Common myeloid progenitor, CD34-positive (primary cell): ENCODE data around the gene JAKMIP1.

Experiments used
- CTCF ChIA-PET: fragments of 350-600 bp; sonication (Branson Sonifier 250); formaldehyde crosslinking; loops from one replicate; lab custom pipeline; 2021; ENCODE audit warnings: antibody characterized with exemption; lab: Charles Lee
- POLR2A ChIA-PET: fragments of 350-600 bp; sonication (Branson Sonifier 250); formaldehyde crosslinking; loops from one replicate; lab custom pipeline; 2021; ENCODE audit warnings: antibody characterized with exemption; lab: Charles Lee
- DNase-seq, 3 donors: peaks; one replicate each; pipeline versions ENCODE4 v3.0.0 to v3.0.0-alpha.2; 2013
- H3K27ac ChIP-seq, 2 experiments: 1 replicate in 1 of 2; 2 replicates in 1 of 2; pipeline ENCODE4 v1.7.0; 2013; ENCODE audit warnings: inconsistent platforms in 2 of 2, low read length in 2 of 2, mild to moderate bottlenecking in 2 of 2, low read depth in 1 of 2, moderate library complexity in 1 of 2; ENCODE audit not compliant: severe bottlenecking in 2 of 2, insufficient read depth in 1 of 2, poor library complexity in 1 of 2
- H3K27me3 ChIP-seq, 5 experiments: replicated peaks in 2 of 5; 1 replicate in 3 of 5; 2 replicates in 2 of 5; pipeline versions ENCODE4 v1.6.1 to v1.7.0; 2013; ENCODE audit warnings: low read length in 4 of 5, mild to moderate bottlenecking in 2 of 5, moderate library complexity in 2 of 5, inconsistent platforms in 1 of 5; ENCODE audit not compliant: insufficient read depth in 5 of 5, control insufficient read depth in 4 of 5
- H3K36me3 ChIP-seq, 4 experiments: 1 replicate in 2 of 4; 2 replicates in 2 of 4; pipeline versions ENCODE4 v1.6.1 to v1.7.0; 2013; ENCODE audit warnings: low read length in 3 of 4, control low read depth in 1 of 4, mild to moderate bottlenecking in 1 of 4; ENCODE audit not compliant: control insufficient read depth in 4 of 4, insufficient read depth in 4 of 4
- H3K4me1 ChIP-seq, 4 experiments: 1 replicate in 3 of 4; 2 replicates in 1 of 4; pipeline versions ENCODE4 v1.6.1 to v1.7.1; 2013; ENCODE audit warnings: low read length in 3 of 4, mild to moderate bottlenecking in 3 of 4, control low read depth in 1 of 4, inconsistent platforms in 1 of 4, moderate library complexity in 1 of 4; ENCODE audit not compliant: control insufficient read depth in 4 of 4, insufficient read depth in 4 of 4; ENCODE audit errors: control extremely low read depth in 1 of 4
- H3K4me3 ChIP-seq, 7 experiments: 1 replicate in 4 of 7; 2 replicates in 3 of 7; pipeline versions ENCODE4 v1.5.1 to v1.7.0; 2013; ENCODE audit warnings: mild to moderate bottlenecking in 7 of 7, low read length in 6 of 7, moderate library complexity in 6 of 7, inconsistent platforms in 2 of 7, low read depth in 2 of 7, control low read depth in 1 of 7; ENCODE audit not compliant: insufficient read depth in 4 of 7, control insufficient read depth in 1 of 7; ENCODE audit errors: extremely low read depth in 1 of 7
- H3K9me3 ChIP-seq, 5 experiments: 1 replicate in 4 of 5; 2 replicates in 1 of 5; pipeline versions ENCODE4 v1.6.1 to v1.7.1; 2013; ENCODE audit warnings: low read length in 4 of 5, mild to moderate bottlenecking in 2 of 5, inconsistent platforms in 1 of 5, low read depth in 1 of 5, moderate library complexity in 1 of 5; ENCODE audit not compliant: control insufficient read depth in 4 of 5, insufficient read depth in 2 of 5; ENCODE audit errors: control extremely low read depth in 1 of 5
- WGBS: methylation state at CpG from one replicate; pipeline ENCODE4 v1.1.5; 2013; ENCODE audit not compliant: insufficient coverage; 5-methylcytosine and 5-hydroxymethylcytosine counted together

The JAKMIP1 gene

DNA sequence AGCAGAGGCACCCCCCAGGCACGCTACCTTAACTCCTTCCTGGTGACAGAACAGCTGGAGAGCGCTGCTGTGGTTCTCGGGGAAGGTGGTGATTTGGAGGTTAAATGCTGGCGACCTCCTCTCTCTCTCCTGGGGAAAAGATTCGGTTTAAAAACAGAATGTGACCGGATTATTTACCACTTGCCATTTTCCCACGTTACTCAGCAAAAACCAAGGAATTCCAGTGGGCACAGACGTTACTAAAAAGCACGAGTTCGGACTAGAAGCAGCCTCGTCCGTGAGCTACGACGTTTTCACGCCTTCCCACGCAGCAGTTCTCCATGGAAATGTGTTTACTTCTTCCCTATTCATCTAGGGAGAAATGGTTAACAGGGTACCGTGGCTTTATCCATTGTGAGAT, 149.8 kb downstream of the JAKMIP1 start:
- Histone ChIP-seq H3K27me3 (peaks cover 0 to 43% (median 4%) of the 10 kb centered on the region in 5 experiments), H3K36me3 (no peaks in the 10 kb centered on the region), H3K27ac (no peak overlapping the region), H3K4me3 (no peak overlapping the region), H3K4me1 (no peaks in the 10 kb centered on the region), H3K9me3 (no peaks in the 10 kb centered on the region)
- 83% methylated on average over 17 of the region's 17 CpGs for WGBS
- no peak for DNase-seq
- ChIA-PET CTCF (no interaction called here), POLR2A (no interaction called here)

DNA sequence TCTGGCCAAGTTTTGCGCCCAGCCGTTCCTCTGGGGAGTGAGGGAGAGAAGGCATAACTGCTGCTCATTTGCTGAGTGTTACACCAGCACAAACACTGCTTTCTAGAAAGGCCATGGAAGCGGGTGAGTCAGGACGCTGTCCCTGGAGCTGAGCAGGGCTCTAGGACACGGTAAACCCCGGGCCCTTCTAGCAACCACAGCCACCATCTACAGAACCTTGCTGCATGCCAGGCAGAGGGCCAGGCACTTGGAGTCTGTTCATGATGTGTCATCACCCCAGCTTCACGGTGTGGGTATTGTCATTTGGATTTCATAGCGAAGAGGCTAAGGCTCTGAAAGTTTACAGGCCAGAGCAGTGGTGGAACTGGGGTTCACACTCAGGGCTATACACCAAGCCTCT, 150.4 kb downstream of the JAKMIP1 start:
- no peaks in the 10 kb centered on the region for H3K9me3 ChIP-seq
- no peaks in the 10 kb centered on the region for H3K36me3 ChIP-seq
- POLR2A ChIA-PET, result no interaction called here
- CTCF ChIA-PET, result no interaction called here
- 100% methylated on average over 2 of the region's 8 CpGs for WGBS
- H3K27ac ChIP-seq, result no peak overlapping the region
- peaks cover 0 to 43% (median 4%) of the 10 kb centered on the region in 5 experiments for H3K27me3 ChIP-seq
- H3K4me3 ChIP-seq, result no peak overlapping the region
- H3K4me1 ChIP-seq, result no peaks in the 10 kb centered on the region
- no peak for DNase-seq

DNA sequence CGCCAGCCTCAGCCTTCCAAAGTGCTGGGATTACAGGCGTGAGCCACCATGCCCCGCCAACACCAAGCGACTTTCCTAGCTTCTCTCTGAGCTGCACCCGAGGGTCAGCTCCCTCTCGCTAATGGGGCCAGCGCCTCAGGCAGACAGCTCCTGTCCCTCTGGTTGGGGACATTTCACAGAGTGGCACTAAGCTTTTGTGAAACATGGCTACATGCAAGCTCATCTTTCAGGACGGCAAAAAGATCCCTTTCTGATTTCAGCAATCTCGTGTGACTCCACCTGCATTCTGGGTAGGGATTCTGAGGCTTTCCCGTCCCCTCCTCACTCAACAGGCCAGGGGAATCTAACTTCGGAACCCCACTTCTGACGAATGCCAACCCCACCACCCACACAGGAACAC, 151.1 kb downstream of the JAKMIP1 start:
- H3K4me1 ChIP-seq, result peaks cover 0 to 6% (median 3%) of the 10 kb centered on the region in 4 experiments
- CTCF ChIA-PET, result no interaction called here
- no peak overlapping the region for H3K4me3 ChIP-seq
- POLR2A ChIA-PET, result no interaction called here
- H3K9me3 ChIP-seq, result no peaks in the 10 kb centered on the region
- H3K27ac ChIP-seq, result no peak overlapping the region
- H3K36me3 ChIP-seq, result no peaks in the 10 kb centered on the region
- H3K27me3 ChIP-seq, result peaks cover 0 to 43% (median 6%) of the 10 kb centered on the region in 5 experiments
- WGBS, result 99% methylated on average over 12 of the region's 12 CpGs
- DNase-seq, result no peak

DNA sequence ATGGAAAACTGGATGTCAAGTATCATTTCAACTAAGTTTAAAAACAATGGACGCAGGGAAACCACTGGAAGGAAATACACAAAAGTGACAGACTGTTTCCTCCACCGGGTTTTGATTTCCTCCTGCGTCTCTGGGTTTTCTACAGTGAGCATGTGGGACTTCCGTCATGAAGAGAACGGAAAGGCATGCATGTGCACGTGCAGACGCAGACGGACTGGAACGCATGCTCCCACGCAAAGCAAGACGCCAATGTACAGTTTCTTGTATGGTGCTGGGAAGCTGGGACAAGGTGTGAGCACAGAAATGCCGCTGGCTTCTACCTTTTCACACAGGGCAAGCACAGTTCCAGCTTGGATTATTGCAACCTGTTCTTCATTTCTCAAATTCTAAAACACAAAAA, 151.8 kb downstream of the JAKMIP1 start:
- Histone ChIP-seq H3K4me3 (no peak overlapping the region), H3K27me3 (peaks cover 0 to 43% (median 6%) of the 10 kb centered on the region in 5 experiments), H3K4me1 (peaks cover 0 to 11% (median 5%) of the 10 kb centered on the region in 4 experiments), H3K36me3 (no peaks in the 10 kb centered on the region), H3K9me3 (no peaks in the 10 kb centered on the region), H3K27ac (no peak overlapping the region)
- ChIA-PET CTCF (no interaction called here), POLR2A (no interaction called here)
- 9% methylated on average over 10 of the region's 12 CpGs for WGBS
- DNase-seq, result peak in 2 of 3 donors; percentile 18 to 36

DNA sequence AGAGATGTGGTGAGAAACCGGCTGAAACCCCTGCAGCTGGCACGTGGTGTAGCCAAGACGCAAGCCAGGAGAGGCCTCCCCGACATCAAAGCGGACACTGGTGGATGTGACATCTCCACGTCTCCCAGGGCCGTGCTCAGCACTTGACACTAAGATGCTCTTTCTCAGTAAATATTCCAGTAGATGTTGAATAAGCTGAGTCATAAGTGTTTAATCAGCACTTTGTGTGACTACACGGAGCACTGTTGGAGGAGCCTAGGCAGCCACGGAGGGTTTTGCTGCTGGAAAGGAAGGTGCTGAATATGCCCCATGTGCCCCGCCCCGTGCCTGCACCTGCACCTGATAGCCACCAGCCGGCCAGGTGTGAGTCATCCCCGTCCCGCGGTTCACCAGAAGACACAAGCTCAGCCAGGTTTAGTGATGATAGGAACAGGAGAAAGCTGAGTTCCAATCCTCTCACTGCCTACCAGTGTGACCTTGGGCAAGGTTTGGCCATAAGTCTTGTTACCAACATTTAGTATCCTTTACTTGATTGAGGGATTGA, 153.1 kb downstream of the JAKMIP1 start:
- CTCF ChIA-PET, result no interaction called here
- WGBS, result 91% methylated on average over 13 of the region's 15 CpGs
- peaks cover 0 to 11% (median 5%) of the 10 kb centered on the region in 4 experiments for H3K4me1 ChIP-seq
- no peaks in the 10 kb centered on the region for H3K9me3 ChIP-seq
- H3K36me3 ChIP-seq, result no peaks in the 10 kb centered on the region
- POLR2A ChIA-PET, result no interaction called here
- no peak overlapping the region for H3K27ac ChIP-seq
- peaks cover 0 to 44% (median 6%) of the 10 kb centered on the region in 5 experiments for H3K27me3 ChIP-seq
- no peak for DNase-seq
- H3K4me3 ChIP-seq, result no peak overlapping the region

DNA sequence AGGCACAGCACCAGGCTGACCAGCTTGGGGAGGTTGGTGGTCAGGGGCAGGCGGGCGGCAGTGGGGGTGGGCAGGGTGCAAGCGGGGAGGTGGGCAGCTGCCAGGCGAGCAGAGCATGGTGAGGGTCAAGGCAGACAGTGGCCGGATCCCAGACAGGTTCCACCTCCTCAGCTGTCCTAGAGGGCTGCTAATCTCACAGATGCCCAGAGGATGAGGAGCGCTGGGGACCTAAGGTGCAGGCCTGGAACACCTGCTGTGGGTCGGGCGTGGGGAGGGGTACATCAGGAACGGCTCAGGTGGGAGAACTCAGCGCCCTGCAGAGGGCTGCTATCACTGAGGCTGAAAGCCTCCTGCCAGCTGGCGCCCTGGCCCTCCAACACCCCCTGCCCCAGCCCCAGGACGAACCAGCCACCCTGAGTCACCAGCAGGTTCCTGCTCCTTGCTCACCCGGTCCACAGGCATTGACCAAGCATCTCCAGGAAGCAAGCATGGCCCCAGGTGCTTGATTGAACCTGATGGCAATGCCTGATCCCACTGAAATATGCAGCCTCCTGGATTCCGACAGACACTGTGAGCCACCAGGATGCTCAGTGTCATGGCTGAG, 153.7 kb downstream of the JAKMIP1 start:
- Histone ChIP-seq H3K9me3 (no peaks in the 10 kb centered on the region), H3K27me3 (peaks cover 0 to 46% (median 6%) of the 10 kb centered on the region in 5 experiments), H3K36me3 (no peaks in the 10 kb centered on the region), H3K4me1 (peaks cover 0 to 11% (median 5%) of the 10 kb centered on the region in 4 experiments), H3K27ac (no peak overlapping the region), H3K4me3 (no peak overlapping the region)
- CTCF ChIA-PET, result no interaction called here
- no peak for DNase-seq
- 94% methylated on average over 14 of the region's 14 CpGs for WGBS
- POLR2A ChIA-PET, result no interaction called here

DNA sequence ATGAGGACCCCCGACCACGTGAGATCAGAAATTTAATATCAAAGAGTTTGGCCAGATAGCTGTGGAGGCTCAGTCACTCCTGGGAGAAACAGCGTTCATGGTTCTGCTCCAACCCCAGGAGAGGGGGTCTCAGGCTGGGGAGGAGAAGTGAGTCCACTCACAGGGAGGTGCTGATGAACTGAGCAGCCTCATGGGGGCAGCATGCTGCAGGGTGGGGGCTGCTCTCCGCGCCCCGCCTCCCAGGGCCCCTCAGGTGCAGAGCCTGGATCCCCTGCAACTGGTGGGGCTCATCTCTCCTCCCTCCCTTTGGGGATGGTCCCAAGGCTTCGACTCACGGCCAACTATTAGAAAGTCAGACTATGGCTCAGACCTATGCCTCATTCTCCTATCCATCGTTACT, 155.5 kb downstream of the JAKMIP1 start:
- Histone ChIP-seq H3K9me3 (no peaks in the 10 kb centered on the region), H3K27ac (no peak overlapping the region), H3K4me3 (no peak overlapping the region), H3K27me3 (peaks cover 0 to 35% (median 3%) of the 10 kb centered on the region in 5 experiments), H3K36me3 (no peaks in the 10 kb centered on the region), H3K4me1 (peaks cover 0 to 11% (median 5%) of the 10 kb centered on the region in 4 experiments)
- WGBS, result 49% methylated on average over 9 of the region's 9 CpGs
- peak in 2 of 3 donors; percentile 15 to 34 for DNase-seq
- CTCF ChIA-PET, result interaction anchor here (0.6 kb wide), 1 partner anchor 11 kb away, joined by 3 read pairs; no protein-coding TSS in a partner anchor
- POLR2A ChIA-PET, result no interaction called here
